GM12878 (cell line): Measurements from ENCODE around the gene RBM12.
A peak's percentile ranks its signal among the peaks of the same experiment; 100 is the strongest.

Experiments used
- CTCF ChIP-seq, 3 experiments: IDR thresholded peaks in 2 of 3; conservative IDR thresholded peaks in 1 of 3; 2 replicates each; pipeline ENCODE4 v1.5.1; 2011; ENCODE audit warnings: low read depth in 3 of 3, low read length in 3 of 3, mild to moderate bottlenecking in 3 of 3, control low read depth in 2 of 3, moderate library complexity in 2 of 3, inconsistent platforms in 1 of 3, mixed read lengths in 1 of 3; ENCODE audit not compliant: control insufficient read depth in 2 of 3, insufficient read depth in 1 of 3; ENCODE audit errors: extremely low read depth in 1 of 3
- HDGF ChIP-seq: fragments of 450-650 bp; IDR thresholded peaks from 2 replicates; pipeline ENCODE4 v1.6.1; 2016; ENCODE audit warnings: antibody characterized with exemption
- MAX ChIP-seq: IDR thresholded peaks from 2 replicates; pipeline ENCODE4 v1.6.1; 2012; ENCODE audit warnings: low read depth, low read length, improper control_type of control experiment
- ZNF24 ChIP-seq: fragments of 450-650 bp; IDR thresholded peaks from 2 replicates; pipeline ENCODE4 v1.6.1; 2017; ENCODE audit warnings: antibody characterized with exemption, mild to moderate bottlenecking

GRCh38 chr20:35617397-35618262 lies 47.1 kb downstream of the RBM12 start:
- no peak for TF ChIP-seq HDGF
- TF ChIP-seq CTCF (IDR thresholded peaks at IDR 0.05 in 2 of 3, conservative IDR thresholded peaks at IDR 0.05 in 1 of 3; ENCODE audit: control insufficient read depth in 2 of 3, extremely low read depth in 1 of 3, insufficient read depth in 1 of 3, low read depth in 3 of 3, low read length in 3 of 3): peak; percentile 40 to 43 (median 41); a peak in 4 of 6 replicates
- no peak for TF ChIP-seq ZNF24
- no peak for TF ChIP-seq MAX
